Bronchial epithelial cell (primary cell): ENCODE results near the gene CYB5R3. TPM values are rescaled to one million over a fixed set of nuclear protein-coding genes. Genes with fewer than 3 reads are reported as not detected.
A peak's percentile ranks its signal among the peaks of the same experiment; 100 is the strongest.

ENCODE experiments used
- DNase-seq: peaks from one replicate; pipeline ENCODE4 v3.0.0-alpha.2; 2010; ENCODE audit warnings: low read depth
- FAIRE-seq: peaks from 2 replicates; lab custom pipeline; 2011; peaks lifted over from hg19 to GRCh38; lab: Jason Lieb, UNC
- H3K27me3 ChIP-seq: 2 replicates; pipeline ENCODE4 v1.5.1; 2011; ENCODE audit warnings: low read length; ENCODE audit not compliant: control insufficient read depth, insufficient read depth
- H3K36me3 ChIP-seq: 2 replicates; pipeline ENCODE4 v1.5.1; 2011; ENCODE audit warnings: low read length; ENCODE audit not compliant: control insufficient read depth, insufficient read depth
- H3K4me3 ChIP-seq: 2 replicates; pipeline ENCODE4 v1.5.1; 2011; ENCODE audit warnings: mild to moderate bottlenecking, low read depth, low read length, control low read depth
- CTCF ChIP-seq: IDR thresholded peaks from 2 replicates; pipeline ENCODE4 v1.5.1; 2011; ENCODE audit warnings: mild to moderate bottlenecking, moderate library complexity, low read length, control low read depth, inconsistent platforms; ENCODE audit not compliant: insufficient read depth, severe bottlenecking
- total RNA-seq: library from RNA; depleted of rRNA; stranded (reverse); fragments of >200 nt; gene quantifications from 2 replicates; pipeline ENCODE4 v1.2.1, GENCODE V29; 2014

The CYB5R3 gene
- total RNA-seq, 1 donor from 2014 or later: 9.0 TPM

DNA sequence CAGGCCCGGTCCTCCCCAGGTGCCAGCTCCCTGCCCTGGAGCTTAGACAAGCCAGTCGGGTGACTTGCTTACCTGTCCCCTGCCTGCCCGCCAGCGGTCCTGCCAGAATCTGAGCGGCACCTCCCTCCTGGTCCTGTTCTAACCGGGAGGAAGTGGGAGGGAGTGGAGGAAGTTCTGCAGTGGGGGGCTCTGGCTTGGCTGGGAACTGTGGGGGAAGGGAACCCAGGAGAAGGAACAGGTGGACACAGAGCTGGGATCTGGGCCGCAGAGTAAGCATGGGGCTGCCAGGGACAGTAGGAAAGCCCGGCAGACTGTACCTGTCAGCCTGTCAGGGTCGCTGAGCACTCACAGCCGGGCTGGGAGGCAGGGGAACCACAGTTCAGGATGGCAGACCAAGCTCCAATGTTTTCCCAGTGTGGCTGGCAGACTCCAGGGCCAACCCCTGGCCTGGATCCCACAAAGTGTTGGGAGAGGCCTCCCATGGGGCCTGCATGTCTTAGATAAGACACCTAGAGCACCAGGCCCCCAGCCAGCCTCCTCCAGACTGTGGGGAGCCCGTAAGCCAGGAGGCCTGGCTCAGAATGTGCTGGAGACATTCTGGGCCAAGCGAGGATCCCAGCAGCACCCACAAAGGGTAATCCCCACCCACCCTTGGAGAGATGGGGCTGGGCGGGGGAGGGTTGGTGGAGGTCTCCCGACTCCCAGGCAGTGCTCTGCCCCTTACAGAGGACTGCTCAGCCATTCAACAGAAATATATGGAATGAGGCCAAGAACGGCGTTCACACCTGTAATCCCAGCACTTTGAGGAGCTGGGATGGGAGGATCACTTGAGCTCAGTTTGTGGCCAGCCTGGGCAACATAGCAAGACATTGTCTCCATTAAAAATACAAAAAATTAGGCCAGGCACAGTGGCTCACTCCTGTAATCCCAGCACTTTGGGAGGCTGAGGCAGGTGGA is 2.3 kb downstream of the CYB5R3 start:
- H3K36me3 ChIP-seq: no peaks in the 10 kb centered on the region
- no peak for DNase-seq
- no peak for FAIRE-seq
- TF ChIP-seq CTCF: no peak
- no peaks in the 10 kb centered on the region for H3K27me3 ChIP-seq
- peak overlapping the region; percentile 7 for H3K4me3 ChIP-seq

- H3K27me3 ChIP-seq: no peaks in the 10 kb centered on the region
- FAIRE-seq (no peak), DNase-seq (no peak)
- H3K4me3 ChIP-seq: peak overlapping the region; percentile 7
- H3K36me3 ChIP-seq: no peaks in the 10 kb centered on the region
- no peak for TF ChIP-seq CTCF
Measured at GRCh38 chr22:42645938-42646568, 3.1 kb downstream of the CYB5R3 start.

DNA sequence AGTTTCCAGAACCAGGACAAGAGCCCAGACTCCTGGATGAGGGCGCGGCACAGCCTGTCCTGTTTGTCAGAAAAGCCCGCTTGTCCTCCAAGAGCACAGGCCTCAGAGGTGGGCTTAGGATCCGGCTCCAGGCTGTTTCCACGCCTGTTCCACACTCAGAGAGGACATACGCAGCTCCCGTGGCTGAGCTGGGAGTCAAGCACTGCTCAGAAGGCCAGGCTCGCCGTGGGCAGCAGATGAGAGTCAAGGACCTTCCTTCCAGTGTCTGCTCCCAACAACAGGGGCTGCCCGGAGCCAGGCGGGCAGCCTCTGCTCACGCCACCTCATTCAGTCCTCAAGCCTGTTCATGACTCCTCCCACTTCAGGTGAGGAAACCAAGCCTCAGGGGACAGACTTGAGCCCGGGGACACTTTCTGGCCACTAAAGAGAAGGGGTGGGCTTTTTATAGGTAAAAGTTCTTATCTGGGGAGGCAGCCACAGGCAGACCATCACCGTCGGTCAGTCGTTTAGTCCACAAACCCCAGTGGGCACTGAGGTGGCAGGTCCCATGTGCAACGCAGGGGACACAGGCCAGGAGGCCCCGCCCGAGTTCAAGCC is 3.8 kb downstream of the CYB5R3 start:
- DNase-seq (peak; percentile 41), FAIRE-seq (no peak)
- Histone ChIP-seq H3K36me3 (no peaks in the 10 kb centered on the region), H3K4me3 (no peak overlapping the region), H3K27me3 (no peaks in the 10 kb centered on the region)
- TF ChIP-seq CTCF: no peak

DNA sequence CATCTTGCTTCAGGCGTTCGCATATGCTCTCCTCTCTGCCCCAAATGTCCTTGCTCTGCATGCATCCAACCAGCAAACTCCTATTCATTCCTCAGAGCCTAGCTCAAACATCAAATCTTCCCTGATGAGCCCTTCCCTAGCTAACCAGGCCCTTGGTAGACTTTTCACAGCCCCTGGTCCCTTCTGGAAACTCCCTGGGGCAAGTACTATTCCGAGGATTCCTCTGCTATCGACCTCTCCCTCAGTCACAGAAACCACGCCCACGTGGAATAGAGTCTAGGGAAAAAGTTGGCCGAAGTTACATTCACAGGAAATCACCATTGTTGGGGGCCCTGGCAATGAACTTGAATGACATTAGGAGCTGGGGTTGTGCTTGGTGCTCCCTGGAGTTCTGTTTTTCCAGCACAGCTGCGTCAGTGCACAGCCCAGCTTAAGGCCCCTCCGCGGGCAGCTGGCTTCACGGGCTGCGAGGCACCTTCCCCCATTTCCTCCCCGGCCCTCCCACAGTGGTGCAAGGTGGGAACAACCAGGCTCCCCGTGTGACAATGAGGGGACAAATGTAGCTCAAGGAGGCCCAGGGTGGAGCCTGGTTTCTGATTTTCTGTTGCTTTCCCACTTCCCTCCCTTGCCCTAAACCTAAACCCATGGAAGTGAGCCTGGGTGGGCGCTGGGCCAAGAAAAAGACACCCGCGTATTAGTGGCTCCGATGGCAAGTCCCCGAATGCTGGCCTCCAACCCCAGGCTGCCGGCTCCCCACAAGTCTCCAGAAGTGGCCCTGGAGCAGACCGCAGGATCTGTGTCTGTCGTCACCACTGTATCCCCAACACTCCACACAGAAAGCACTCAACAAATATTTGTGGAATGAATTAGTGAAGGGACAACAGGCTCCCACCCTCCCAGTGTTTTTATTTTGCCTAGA is 4.5 kb downstream of the CYB5R3 start:
- Histone ChIP-seq H3K27me3 (no peaks in the 10 kb centered on the region), H3K36me3 (no peaks in the 10 kb centered on the region), H3K4me3 (no peak overlapping the region)
- DNase-seq (no peak), FAIRE-seq (no peak)
- TF ChIP-seq CTCF: no peak
